GM21576 (cell line): Measurements from ENCODE around the gene ST3GAL4.

Experiments
- ATAC-seq: cut with Tn5 transposase; IDR thresholded peaks from one replicate; pipeline ENCODE4 v1.9.1; 2021; ENCODE audit warnings: mild to moderate bottlenecking, moderate library complexity; ENCODE audit not compliant: unreplicated experiment

Gene ST3GAL4

DNA sequence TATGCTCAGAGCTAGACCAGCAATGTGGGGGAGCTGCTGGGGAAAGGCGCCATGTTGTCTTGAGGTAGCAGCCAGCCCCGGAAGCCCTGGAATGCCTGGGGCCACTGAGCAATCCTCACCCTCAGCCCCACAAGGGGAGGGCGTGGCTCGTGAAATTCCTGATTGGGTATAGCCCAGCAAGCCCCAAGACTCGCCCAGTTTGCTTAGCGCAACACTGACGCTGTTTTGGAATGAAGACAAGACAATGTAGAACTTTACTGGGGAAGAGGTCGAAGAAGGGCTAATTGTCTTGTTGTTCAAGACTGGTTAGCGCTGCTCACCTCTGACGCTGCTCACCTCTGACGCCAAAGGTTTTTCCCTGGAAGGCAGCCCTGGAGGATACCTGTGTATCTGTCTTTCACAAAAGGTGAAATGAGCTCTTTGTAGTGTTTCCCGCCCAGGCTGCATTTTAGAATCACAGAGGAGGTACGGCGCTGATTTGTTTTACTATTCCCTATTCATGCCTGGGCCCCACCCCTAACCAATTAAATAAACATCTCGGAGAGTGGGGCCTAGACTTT is 47.6 kb downstream of the ST3GAL4 start:
- no peak for ATAC-seq

DNA sequence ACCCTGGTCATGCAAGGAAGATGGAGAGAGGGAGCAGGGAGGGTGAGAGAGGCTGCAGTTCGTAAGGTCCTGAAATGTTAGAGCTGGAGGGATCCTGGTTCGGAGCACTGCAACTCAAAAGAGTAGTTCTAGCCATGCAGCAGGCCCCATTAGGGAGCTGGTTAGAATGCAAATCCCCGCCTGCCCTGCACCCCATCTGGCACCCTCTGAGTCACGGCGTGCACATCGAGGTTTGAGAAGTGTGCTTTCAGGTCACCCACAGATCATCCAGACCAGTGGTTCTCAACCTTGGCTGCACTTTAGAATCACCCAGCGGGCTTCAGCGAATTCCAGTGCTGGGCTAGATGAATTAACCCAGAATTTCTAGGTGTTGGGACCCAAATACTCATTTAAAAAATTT is 48.2 kb downstream of the ST3GAL4 start:
- ATAC-seq = peak; percentile 98

DNA sequence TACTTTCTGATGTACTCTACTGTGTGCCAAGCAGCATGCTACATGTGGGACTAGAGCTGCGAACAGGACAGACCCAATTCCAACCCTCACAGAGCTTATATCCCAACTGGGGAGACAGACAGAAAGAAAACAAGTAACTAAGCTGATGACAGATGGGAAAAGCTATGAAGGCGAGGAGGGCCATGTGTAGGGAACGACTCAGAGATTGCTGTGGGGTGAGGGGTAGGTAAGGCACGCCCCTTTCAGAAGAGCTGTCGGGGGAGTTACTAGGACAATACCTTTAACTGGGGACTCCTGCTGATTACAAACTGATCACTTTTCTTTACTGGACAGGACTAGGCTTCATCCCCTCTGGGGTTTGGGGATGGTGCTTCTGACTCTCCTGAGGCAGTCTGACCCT is 48.9 kb downstream of the ST3GAL4 start:
- ATAC-seq = no peak

DNA sequence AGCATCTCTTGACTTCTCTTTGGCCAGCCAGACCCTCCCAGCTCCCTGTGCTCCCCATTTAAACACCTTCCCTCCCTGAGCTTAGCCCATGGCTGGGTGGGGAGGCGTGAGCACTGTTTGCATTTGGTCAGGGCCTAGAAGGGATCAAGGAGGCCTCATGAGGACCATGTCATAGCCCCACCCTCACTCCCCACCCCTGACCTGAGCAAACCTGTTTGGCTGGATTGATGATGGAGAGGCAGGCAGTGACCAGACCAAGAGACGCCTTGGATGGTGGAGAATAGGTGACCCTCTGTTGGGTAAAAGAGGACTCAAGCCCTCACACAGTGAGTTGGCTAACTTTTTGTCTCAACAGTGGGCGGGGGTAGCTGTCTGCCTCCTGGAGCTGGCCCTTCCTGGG is 49.9 kb downstream of the ST3GAL4 start:
- ATAC-seq = no peak

DNA sequence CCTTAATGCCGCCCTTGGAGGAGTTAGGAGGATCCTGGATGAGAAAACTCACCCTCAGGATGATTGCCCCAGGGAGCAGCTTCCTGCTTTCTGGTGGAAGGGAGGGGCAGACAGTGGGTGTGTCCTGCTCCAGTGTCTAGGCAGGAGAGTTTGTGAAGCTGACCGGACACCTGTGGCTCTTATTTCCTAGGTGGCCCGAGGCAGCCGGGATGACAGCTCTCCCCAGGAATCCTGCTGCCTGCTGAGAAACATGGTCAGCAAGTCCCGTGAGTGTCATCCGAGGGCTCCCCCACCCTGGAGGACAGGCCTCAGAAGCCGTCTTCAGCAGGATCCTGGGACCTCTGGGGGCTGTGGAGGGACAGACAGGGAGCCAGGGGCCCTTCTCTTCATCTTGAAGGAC is 50.4 kb downstream of the ST3GAL4 start:
- no peak for ATAC-seq

DNA sequence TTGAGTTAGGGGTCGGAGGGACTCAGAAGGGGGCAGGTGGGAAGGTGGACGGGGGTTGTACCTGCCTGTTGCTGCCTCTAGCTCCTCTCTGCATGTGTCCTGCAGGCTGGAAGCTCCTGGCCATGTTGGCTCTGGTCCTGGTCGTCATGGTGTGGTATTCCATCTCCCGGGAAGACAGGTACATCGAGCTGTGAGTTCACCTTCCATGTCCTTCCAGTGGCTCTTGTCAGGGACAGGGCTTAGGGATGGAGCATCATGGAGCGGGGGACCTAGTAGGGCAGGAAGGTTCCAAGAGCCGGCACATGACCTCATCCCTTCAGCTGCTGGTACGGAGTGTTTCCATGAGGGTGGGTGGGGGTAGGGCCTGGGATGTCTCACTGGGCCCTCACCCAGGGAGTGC is 50.9 kb downstream of the ST3GAL4 start:
- ATAC-seq = no peak

DNA sequence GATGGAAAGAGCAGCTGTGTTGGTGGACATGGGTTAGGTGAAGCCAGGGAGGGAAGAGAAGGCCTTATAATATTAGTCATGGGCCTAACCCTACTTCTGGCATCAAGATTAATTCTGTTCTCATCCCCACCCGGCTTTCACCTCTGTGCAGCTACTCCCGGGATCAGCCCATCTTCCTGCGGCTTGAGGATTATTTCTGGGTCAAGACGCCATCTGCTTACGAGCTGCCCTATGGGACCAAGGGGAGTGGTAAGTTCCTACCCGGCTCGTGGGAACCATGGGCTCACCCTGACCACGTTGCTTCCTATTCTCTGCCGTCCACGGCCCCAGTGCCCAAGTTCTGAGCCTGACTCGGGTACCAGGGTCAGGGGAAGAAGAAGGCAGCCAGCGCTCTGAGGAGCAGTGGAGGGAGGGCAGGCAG is 51.6 kb downstream of the ST3GAL4 start:
- ATAC-seq = no peak

DNA sequence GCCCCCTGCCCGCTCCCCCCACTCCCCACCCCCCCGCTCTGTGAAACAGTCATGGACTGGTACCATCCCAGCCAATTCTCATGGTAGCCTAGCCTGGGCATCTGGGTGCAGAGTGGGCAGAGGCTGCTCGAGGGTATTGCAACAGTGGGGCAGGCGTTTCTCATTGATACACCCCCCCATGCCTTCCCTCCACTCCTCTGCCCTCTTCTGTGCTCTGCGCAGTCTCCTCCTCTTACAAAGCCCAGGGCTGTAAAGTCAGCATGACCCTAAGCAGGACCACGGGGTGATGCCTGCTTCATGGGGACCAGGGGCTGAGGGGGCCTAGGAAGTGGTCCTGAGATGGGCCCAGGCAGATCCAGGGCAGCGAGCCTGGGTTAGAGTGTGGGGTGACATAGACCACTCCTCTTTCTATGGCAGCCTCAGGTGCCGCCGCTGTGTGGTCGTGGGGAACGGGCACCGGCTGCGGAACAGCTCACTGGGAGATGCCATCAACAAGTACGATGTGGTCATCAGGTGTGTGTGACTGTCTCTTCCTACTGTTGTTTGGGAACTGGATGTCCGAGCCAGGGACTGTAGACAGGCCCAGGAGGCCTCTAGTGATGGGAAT is 52.3 kb downstream of the ST3GAL4 start:
- no peak for ATAC-seq

DNA sequence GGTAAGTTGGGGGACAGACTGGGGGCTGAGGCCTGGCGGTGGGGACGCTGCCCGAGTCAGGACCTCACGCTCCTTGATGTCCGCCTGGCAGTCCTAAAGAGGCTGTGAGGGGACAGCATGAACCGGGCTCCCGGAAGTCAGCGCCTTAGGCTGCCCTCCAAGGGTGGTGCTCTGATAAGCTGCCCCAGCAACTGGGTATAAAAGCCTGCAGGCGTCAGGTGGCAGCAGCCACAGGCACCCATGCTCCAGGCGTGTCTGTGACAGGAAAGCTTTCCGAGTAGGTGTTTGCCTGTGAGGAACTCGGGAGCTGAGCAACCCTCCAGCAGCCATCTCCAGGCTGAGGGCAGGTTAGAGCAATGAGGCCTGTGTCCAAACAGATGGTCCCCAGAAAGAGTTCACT is 53.0 kb downstream of the ST3GAL4 start:
- ATAC-seq = no peak

DNA sequence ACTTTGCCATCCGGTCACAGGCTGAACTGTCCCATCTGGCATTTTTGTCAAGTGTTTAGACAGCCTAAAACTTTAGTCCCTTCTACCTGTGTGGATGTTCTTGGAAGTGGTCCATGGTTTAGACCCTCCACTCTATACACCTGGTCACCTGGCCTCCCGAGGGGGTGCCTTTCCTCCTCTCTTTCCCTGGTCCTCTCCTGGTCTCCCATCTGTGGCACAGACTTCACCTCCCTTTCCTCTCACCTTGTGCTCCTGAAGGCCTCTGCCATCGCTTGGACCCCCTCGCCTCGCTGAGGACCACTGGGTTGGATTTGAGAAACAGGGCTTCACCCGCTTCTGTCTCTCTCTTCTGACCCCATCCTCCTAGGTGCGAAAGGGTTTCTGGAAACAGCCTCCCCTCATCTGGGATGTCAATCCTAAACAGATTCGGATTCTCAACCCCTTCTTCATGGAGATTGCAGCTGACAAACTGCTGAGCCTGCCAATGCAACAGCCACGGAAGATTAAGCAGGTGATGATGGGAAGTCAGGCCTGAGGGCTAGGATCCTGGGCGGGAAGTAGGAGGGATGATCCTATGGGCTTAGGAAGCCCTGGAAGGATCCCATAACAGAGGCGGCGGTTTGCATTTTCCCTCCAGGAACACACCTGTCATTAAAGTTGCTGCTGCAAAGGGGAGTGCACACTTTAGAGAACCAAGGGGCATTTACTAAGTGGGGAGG is 53.6 kb downstream of the ST3GAL4 start:
- ATAC-seq = no peak

DNA sequence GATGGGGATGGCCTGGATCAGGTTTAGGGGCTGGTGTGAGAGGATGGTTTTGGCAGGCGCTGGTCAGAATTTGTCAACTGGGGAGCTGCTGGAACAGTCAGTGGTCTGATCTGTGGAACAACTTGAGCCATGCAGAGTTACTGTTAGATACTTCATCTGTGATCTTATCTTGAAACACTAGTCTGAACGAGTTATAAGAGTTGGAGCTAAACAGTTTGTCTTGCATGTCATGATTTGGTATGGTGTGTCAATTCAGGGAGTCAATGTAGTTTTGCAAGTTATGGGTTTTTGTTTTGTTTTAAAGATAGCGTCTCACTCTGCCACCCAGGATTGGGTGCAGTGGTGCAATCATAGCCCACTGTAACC is 54.1 kb downstream of the ST3GAL4 start:
- ATAC-seq = no peak

DNA sequence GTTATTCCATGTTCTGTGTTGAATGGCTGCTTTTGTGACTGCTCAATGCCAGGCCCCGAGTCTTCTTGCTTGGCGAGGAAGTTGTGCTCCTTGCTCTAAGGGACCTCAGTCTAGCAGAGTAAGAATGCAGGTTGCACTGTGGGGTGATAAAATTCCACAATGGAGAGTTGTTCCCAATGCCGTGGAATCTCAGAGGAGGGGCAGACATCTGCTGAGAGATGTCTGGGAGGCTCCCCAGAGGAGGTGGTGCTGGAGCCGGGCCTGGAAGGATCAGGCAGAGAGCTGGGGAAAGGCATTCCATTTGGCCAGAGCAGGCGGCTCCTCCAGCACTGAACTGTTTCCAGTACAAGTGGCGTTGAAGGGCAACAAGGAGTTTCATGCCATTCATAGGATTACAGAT is 55.2 kb downstream of the ST3GAL4 start:
- ATAC-seq = no peak

DNA sequence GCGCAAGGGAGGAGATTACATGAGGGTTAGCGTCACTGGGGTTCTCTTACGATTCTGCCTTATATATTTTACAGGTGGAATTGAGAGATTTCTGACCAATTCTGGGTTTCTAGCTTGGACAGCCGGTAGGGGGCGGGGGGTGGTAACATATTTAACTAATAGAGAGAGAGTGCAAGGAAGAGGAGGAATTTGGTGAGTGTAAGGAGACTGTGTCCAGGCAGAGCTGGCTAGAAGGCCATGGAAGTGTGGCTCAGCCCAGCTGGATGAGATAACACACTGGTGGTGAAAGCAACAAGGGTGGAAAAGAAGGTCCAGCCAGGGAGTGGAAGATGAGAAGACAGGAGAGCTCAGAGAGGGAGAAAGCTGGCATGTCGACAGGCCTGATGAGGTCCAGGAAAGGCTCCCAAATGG is 56.5 kb downstream of the ST3GAL4 start:
- ATAC-seq = no peak

DNA sequence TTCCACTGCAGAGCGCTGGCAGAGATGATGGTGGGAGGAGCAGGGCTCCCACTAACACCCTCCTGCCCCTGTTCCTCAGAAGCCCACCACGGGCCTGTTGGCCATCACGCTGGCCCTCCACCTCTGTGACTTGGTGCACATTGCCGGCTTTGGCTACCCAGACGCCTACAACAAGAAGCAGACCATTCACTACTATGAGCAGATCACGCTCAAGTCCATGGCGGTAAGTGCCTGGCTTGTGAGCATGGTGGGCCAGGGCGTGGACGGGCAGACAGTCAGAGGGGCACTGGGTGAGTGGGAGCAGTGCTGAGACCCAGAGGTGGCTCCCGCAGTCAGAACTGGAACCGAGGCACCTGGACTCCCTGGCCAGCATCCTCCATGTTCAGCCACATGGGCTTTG is 57.9 kb downstream of the ST3GAL4 start:
- ATAC-seq = no peak

DNA sequence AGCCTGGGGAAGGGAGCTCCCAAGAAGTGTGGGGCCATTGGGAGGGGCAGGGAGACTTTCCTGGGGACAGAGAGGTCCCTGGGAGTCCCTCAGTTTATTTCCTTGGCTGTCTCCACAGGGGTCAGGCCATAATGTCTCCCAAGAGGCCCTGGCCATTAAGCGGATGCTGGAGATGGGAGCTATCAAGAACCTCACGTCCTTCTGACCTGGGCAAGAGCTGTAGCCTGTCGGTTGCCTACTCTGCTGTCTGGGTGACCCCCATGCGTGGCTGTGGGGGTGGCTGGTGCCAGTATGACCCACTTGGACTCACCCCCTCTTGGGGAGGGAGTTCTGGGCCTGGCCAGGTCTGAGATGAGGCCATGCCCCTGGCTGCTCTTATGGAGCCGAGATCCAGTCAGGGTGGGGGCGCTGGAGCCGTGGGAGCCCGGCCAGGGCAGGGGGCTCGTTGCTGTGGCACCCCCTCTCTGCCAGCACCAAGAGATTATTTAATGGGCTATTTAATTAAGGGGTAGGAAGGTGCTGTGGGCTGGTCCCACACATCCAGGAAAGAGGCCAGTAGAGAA is 58.4 kb downstream of the ST3GAL4 start:
- no peak for ATAC-seq

DNA sequence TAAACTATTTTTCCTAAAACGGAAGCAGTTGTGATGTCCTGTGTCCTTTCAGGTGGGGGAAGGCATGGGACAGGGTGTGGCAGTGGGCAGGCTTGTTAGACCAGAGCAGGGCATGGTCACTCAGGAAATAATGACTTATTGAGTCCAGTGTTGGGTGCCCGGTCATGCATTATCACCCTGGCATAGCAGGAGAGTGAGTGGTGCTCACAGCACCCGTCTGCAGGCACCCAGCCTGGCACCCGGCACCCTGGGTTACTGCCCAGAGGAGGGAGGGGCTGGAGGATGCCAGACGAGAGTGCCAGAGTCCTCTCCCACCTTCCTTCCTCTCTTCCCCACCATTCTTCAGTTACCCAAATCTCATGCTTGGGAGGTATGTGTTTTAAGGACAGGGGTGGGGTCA is 59.1 kb downstream of the ST3GAL4 start:
- no peak for ATAC-seq

DNA sequence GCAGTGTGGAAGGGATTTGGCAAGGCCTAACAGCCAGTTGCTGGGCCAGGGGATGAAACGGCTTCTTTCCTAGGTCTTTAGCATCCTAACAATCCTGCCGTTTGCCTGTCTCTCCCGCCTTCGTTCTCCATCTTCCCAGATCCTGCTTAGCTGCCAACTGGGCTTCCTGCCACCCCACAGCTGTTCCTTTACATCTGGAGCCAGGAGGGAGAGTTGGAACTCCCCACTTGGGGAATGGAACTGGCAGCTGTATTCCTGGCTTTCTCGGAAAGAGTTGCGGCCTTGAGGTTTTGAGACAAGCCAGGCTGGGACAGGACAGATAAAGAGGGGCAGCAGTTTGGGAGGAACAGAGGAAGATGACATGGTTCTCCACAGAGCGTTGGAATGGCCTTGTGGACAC is 59.6 kb downstream of the ST3GAL4 start:
- no peak for ATAC-seq

DNA sequence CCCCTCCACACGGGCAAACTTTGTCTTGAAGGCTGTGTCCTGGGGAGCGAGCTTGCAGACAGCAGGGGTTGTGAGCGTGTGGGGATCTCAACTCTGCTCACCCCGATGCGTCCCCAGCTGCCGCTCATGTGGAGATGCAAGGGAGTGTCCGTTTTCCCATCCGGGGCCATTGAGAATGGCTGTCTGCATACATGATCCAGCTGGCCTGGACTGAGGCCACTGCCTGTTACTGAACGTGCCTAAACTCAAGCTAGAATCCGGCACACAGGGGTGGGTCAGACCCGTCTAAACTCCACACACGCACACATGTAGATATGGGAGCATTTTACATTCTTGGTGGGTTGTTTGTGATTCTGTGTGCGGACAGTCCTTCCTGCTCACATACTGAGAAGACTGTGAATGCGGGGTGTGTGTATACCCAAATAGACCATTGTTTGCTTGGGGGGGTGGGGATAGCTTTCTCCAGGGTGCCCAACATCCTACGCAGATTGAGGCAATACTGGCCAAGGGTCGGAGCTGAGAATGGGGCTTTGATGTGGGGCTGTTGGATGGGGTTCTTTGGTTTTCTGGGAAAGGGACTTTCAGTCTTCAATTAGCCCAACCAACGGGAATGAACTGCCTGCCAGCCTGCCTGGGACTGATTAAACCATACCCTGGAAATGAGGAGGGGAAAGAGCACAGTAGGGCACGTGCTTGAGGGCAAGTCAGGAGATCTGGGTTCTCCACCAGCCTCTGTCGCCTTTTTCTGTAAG is 60.4 kb downstream of the ST3GAL4 start:
- ATAC-seq = no peak

DNA sequence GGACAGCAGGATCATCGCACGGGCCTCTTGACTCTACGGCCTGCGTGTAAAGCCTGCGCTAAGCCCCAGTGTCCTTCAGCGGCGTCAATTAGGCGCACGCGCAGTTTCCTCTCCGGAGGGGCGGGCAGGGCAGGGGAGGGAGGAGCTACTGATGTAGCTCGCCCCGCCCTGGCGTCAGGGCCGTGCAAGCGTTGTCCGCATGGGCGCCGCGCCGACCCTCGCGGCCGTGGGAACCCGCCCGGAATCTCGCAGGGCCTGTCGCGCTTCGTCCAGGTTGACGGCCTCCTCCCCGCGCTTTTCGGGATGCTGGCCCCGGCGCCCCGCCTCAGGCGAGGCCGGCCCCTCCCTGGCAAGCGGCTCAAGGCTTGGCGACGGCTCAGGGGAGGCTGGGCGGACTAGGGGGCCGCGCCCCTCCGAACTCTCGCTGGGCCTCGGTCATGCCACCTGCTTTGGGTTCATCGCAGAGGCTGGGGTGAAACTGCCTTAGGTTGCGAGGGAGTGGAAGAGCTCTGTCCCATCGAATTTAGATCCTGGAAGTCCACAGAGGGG is 61.1 kb downstream of the ST3GAL4 start:
- ATAC-seq = peak; percentile 59

DNA sequence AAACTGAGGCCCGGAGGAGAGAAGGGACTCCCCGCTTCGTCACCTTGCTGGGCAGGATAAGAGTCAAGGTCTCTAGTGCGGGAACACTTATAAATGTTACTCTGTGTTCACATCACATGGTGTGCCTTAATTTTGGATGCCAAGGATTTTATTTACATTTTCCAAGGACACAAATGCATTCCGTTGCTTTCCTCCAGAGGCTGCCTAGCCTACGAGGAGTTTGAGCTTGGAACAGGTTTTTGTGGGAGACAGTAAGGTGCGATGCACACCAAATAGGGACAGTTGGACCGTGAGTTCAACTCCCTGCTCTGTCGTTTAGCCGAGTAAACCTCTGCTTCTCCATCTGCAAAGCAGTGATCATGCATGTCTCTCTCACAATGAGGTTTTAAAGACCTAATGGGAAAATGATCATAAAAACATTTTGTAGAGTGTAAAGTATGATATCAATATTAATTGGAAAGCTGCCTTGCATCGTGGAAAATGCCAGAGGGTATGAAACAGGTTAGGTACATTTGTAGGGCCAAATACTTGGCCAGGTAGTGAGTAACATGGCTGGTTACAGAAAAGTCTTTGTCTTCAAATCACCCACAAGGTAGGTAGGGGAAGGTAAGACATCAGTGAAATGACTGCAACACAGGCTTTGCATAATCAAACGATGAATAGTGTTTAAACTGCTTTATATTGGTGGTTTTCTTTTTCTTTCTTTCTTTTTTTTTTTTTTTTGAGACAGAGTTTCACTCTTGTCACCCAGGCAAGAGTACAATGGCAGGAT is 61.8 kb downstream of the ST3GAL4 start:
- no peak for ATAC-seq

DNA sequence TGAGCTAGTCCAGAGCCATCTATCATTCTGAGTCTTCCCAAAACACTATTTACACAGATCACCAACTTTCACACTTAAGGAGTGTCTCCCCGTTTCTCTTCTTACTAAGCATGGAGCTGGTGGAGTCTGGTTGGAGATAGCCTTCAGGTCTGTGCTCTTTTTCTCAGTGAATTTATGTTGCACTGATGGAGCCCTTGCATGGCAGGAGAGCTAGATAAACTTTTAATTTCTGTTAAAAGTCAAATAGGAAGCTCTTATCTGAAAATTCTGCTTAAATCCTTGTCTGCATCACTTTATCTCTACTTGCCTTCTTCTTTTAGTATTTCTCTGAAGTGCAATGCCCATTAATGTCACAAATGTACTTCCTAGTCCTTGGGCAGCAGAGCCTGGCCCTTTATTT is 63.4 kb downstream of the ST3GAL4 start:
- ATAC-seq = no peak
